ENCODE results near the gene CMTM6.
A peak's percentile ranks its signal among the peaks of the same experiment; 100 is the strongest.

Gene CMTM6

GRCh38 chr3:32457971-32458471 lies 44.6 kb downstream of the CMTM6 start:
- Histone ChIP-seq H3K27me3 (ENCODE audit: control insufficient read depth, low read length) (no peaks in the 10 kb centered on the region), H3K4me3 (ENCODE audit: low read length) (peak overlapping the region; percentile 42), H3K27ac (ENCODE audit: low read depth, low read length) (peak overlapping the region; percentile 26), H3K79me2 (ENCODE audit: control insufficient read depth, low read length) (no peaks in the 10 kb centered on the region), H4K20me1 (ENCODE audit: control insufficient read depth, insufficient read depth, low read depth, low read length) (no peaks in the 10 kb centered on the region), H3K36me3 (ENCODE audit: control insufficient read depth, low read length) (no peaks in the 10 kb centered on the region), H3K4me1 (ENCODE audit: control insufficient read depth, low read length) (peaks cover 54% of the 10 kb centered on the region), H3K9me3 (ENCODE audit: control insufficient read depth, insufficient read depth, low read length) (no peaks in the 10 kb centered on the region), H3F3A (ENCODE audit: control insufficient read depth, insufficient read depth) (peaks cover 6% of the 10 kb centered on the region), H3K9me2 (replicated peaks; ENCODE audit: control insufficient read depth, low read length) (no peaks in the 10 kb centered on the region), H3K4me2 (ENCODE audit: low read length) (peak overlapping the region; percentile 68)
- TF ChIP-seq EZH2phosphoT487 (IDR thresholded peaks at IDR 0.05; ENCODE audit: borderline replicate concordance, low read length) (no peak), CTCF (IDR thresholded peaks at IDR 0.05; ENCODE audit: low read depth, low read length, poor library complexity, severe bottlenecking) (no peak)

GRCh38 chr3:32456429-32457130 lies 46.1 kb downstream of the CMTM6 start:
- Histone ChIP-seq H3K4me3 (ENCODE audit: low read length) (peak overlapping the region; percentile 30), H3K9me3 (ENCODE audit: control insufficient read depth, insufficient read depth, low read length) (no peaks in the 10 kb centered on the region), H3K36me3 (ENCODE audit: control insufficient read depth, low read length) (no peaks in the 10 kb centered on the region), H3K79me2 (ENCODE audit: control insufficient read depth, low read length) (no peaks in the 10 kb centered on the region), H3K9me2 (replicated peaks; ENCODE audit: control insufficient read depth, low read length) (no peaks in the 10 kb centered on the region), H3F3A (ENCODE audit: control insufficient read depth, insufficient read depth) (peaks cover 6% of the 10 kb centered on the region), H3K4me2 (ENCODE audit: low read length) (peak overlapping the region; percentile 56), H3K27ac (ENCODE audit: low read depth, low read length) (no peak overlapping the region), H3K4me1 (ENCODE audit: control insufficient read depth, low read length) (peaks cover 54% of the 10 kb centered on the region), H3K27me3 (ENCODE audit: control insufficient read depth, low read length) (no peaks in the 10 kb centered on the region), H4K20me1 (ENCODE audit: control insufficient read depth, insufficient read depth, low read depth, low read length) (no peaks in the 10 kb centered on the region)
- TF ChIP-seq EZH2phosphoT487 (IDR thresholded peaks at IDR 0.05; ENCODE audit: borderline replicate concordance, low read length) = no peak
- no peak for TF ChIP-seq CTCF (IDR thresholded peaks at IDR 0.05; ENCODE audit: low read depth, low read length, poor library complexity, severe bottlenecking)

GRCh38 chr3:32455609-32456428 lies 46.8 kb downstream of the CMTM6 start:
- peak overlapping the region; percentile 30 for H3K4me3 ChIP-seq (ENCODE audit: low read length)
- H4K20me1 ChIP-seq (ENCODE audit: control insufficient read depth, insufficient read depth, low read depth, low read length) = no peaks in the 10 kb centered on the region
- no peaks in the 10 kb centered on the region for H3K36me3 ChIP-seq (ENCODE audit: control insufficient read depth, low read length)
- H3F3A ChIP-seq (ENCODE audit: control insufficient read depth, insufficient read depth) = peaks cover 6% of the 10 kb centered on the region
- H3K27me3 ChIP-seq (ENCODE audit: control insufficient read depth, low read length) = no peaks in the 10 kb centered on the region
- peaks cover 57% of the 10 kb centered on the region for H3K4me1 ChIP-seq (ENCODE audit: control insufficient read depth, low read length)
- no peaks in the 10 kb centered on the region for H3K9me3 ChIP-seq (ENCODE audit: control insufficient read depth, insufficient read depth, low read length)
- no peak overlapping the region for H3K27ac ChIP-seq (ENCODE audit: low read depth, low read length)
- no peaks in the 10 kb centered on the region for H3K9me2 ChIP-seq (replicated peaks; ENCODE audit: control insufficient read depth, low read length)
- H3K4me2 ChIP-seq (ENCODE audit: low read length) = peak overlapping the region; percentile 56
- H3K79me2 ChIP-seq (ENCODE audit: control insufficient read depth, low read length) = no peaks in the 10 kb centered on the region
- TF ChIP-seq EZH2phosphoT487 (IDR thresholded peaks at IDR 0.05; ENCODE audit: borderline replicate concordance, low read length) (no peak), CTCF (IDR thresholded peaks at IDR 0.05; ENCODE audit: low read depth, low read length, poor library complexity, severe bottlenecking) (no peak)

Data from DOHH2 (cell line).